HepG2 (cell line): Measurements from ENCODE around the gene TSEN54. TPM values are rescaled to one million over a fixed set of nuclear protein-coding genes. Genes with fewer than 3 reads are reported as not detected.
A peak's percentile ranks its signal among the peaks of the same experiment; 100 is the strongest.

ENCODE experiments used
- BORCS8-MEF2B ChIP-seq: sonication (generic); formaldehyde crosslinking; IDR thresholded peaks from 2 replicates; pipeline ENCODE4 v1.8.0; 2022; ENCODE audit warnings: mild to moderate bottlenecking, missing genetic modification reagents
- CERS6 ChIP-seq: sonication (generic); formaldehyde crosslinking; IDR thresholded peaks from 2 replicates; pipeline ENCODE4 v1.5.0; 2020; ENCODE audit warnings: missing genetic modification reagents
- ETV5 ChIP-seq: IDR thresholded peaks from 2 replicates; pipeline ENCODE4 v1.6.1; 2018; ENCODE audit warnings: missing biosample characterization, missing genetic modification reagents, inconsistent platforms, borderline replicate concordance
- EZH2 ChIP-seq: conservative IDR thresholded peaks from 2 replicates; pipeline ENCODE4 v1.6.1; 2012; ENCODE audit warnings: mild to moderate bottlenecking, low read depth, low read length, moderate library complexity
- GZF1 ChIP-seq: sonication (generic); formaldehyde crosslinking; IDR thresholded peaks from 2 replicates; pipeline ENCODE4 v1.5.1; 2020; ENCODE audit warnings: mild to moderate bottlenecking, missing genetic modification reagents
- IRF1 ChIP-seq: sonication (generic); formaldehyde crosslinking; IDR thresholded peaks from 2 replicates; pipeline ENCODE4 v1.4.0; 2020; ENCODE audit warnings: low read depth, mild to moderate bottlenecking, missing genetic modification reagents
- KDM3A ChIP-seq: IDR thresholded peaks from 2 replicates; pipeline ENCODE4 v1.6.1; 2018; ENCODE audit warnings: low read depth, missing compliant biosample characterization
- MED8 ChIP-seq: sonication (generic); formaldehyde crosslinking; IDR thresholded peaks from 2 replicates; pipeline ENCODE4 v1.8.1; 2023; ENCODE audit warnings: mild to moderate bottlenecking, missing genetic modification reagents; ENCODE audit not compliant: insufficient replicate concordance
- NRL ChIP-seq: sonication (generic); formaldehyde crosslinking; IDR thresholded peaks from 2 replicates; pipeline ENCODE4 v1.5.0; 2020; ENCODE audit warnings: missing genetic modification reagents, mild to moderate bottlenecking, moderate library complexity, borderline replicate concordance
- RELA ChIP-seq: sonication (generic); formaldehyde crosslinking; IDR thresholded peaks from 2 replicates; pipeline ENCODE4 v1.4.0; 2020; ENCODE audit warnings: missing genetic modification reagents
- TEAD3 ChIP-seq: optimal IDR thresholded peaks from 2 replicates; pipeline ENCODE3; 2016; ENCODE audit warnings: borderline replicate concordance
- ZBTB43 ChIP-seq: sonication (generic); formaldehyde crosslinking; conservative IDR thresholded peaks from 2 replicates; pipeline ENCODE4 v1.4.0; 2020; ENCODE audit warnings: missing genetic modification reagents
- ZEB1 ChIP-seq: IDR thresholded peaks from 2 replicates; pipeline ENCODE4 v1.6.1; 2012; ENCODE audit warnings: mild to moderate bottlenecking, low read depth, inconsistent platforms; ENCODE audit not compliant: insufficient replicate concordance
- ZHX2 ChIP-seq, 2 experiments: sonication (generic) in 1 of 2; formaldehyde crosslinking in 1 of 2; IDR thresholded peaks; 2 replicates each; pipeline versions ENCODE4 v1.6.1 to v1.9.0; 2014 to 2022; ENCODE audit warnings: antibody characterized with exemption in 1 of 2, borderline replicate concordance in 1 of 2, inconsistent platforms in 1 of 2, low read depth in 1 of 2, missing genetic modification reagents in 1 of 2
- ZNF12 ChIP-seq: sonication (generic); formaldehyde crosslinking; IDR thresholded peaks from 2 replicates; pipeline ENCODE4 v1.5.0; 2020; ENCODE audit warnings: missing genetic modification reagents
- ZNF510 ChIP-seq: sonication (generic); formaldehyde crosslinking; IDR thresholded peaks from 2 replicates; pipeline ENCODE4 v1.4.0; 2020; ENCODE audit warnings: low read depth, mild to moderate bottlenecking, missing genetic modification reagents
- ZNF782 ChIP-seq: sonication (generic); formaldehyde crosslinking; IDR thresholded peaks from 2 replicates; pipeline ENCODE4 v1.4.0; 2020; ENCODE audit warnings: missing genetic modification reagents, mild to moderate bottlenecking, borderline replicate concordance
- polyA plus RNA-seq, 8 experiments: library from polyadenylated mRNA; depleted of rRNA in 3 of 8; stranded (reverse) in 7 of 8; unstranded in 1 of 8; fragments of >200 nt; fragmentation: Illumina TruSeq in 4 of 8; extraction: Trizol in 4 of 8; gene quantifications; 2 replicates each; pipeline versions ENCODE4 v1.2.1 to v1.2.3, GENCODE V29; 2011 to 2016; ENCODE audit warnings: low read depth in 4 of 8, missing spikeins in 1 of 8, mixed read lengths in 1 of 8; ENCODE audit not compliant: insufficient read depth in 1 of 8
- total RNA-seq, 5 experiments: library from RNA; depleted of rRNA; stranded (reverse); fragments of >200 nt; fragmentation: Illumina TruSeq; extraction: Trizol; gene quantifications; 2 replicates each; pipeline ENCODE4 v1.2.3, GENCODE V29; 2016; ENCODE audit warnings: low read depth in 1 of 5

Gene TSEN54
- total and polyA plus RNA-seq, 2 of the 13 experiments (the other 11 are each of a cell fraction or from before 2014, with no cell fraction given) = 62.9 to 63.3 TPM

DNA sequence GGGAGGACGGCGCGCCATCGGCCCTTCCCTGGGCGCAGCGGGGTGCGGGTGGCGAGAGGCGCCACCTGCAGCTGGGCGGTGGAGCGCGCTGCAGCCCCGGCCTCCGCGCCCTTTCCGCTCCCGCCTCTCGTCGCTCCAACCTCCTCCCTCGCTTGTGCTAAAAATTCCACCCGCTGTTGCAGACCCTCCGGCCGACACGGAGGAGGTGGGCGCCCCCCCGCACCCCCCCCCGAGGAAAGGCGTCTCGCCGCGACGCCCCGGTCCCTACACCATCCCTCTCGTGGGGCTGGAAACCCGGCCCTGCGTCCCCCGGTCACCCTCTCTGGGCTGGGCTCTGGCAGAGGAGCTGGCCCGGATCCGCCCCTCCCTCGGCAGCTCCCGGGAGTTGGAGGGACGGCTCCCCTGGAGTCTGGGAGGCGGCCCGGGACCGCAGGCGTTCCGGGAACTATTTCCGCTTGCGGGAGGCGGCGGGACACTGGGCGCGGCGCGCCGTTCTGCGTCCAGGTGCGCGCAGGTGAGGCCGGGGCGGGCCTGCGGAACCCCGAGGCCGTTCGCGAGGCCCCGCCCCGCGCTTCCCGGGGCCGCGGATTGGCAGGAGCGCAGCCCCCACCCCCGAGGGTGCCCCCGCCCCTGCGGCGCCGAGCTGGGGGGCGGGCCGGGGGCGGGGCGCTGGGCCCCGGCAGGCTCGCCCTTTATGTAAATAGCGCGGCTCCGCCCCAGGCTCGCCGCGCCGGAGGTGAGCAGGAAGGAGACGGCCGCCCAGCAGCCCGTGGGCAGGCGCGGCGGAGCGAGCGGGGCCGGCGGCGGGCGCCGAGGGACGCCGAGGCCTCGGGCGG lies 8.9 kb downstream of the TSEN54 start, which contains the start of gene LLGL2 (continued):
- TF ChIP-seq EZH2 (no peak), ETV5 (CRISPR knock-in tag) (peak; percentile 31; the same call in 1 of the 2 replicates), ZNF510 (CRISPR knock-in tag) (0 out of 2 replicates have a peak, but pooled peaks have one; percentile 90), ZHX2 (IDR thresholded peaks at IDR 0.05; ENCODE audit: low read depth) (no peak), ZHX2 (CRISPR knock-in tag; IDR thresholded peaks at IDR 0.05; ENCODE audit: borderline replicate concordance) (peak; percentile 80; the same call in 1 of the 2 replicates), TEAD3 (CRISPR knock-in tag) (peak; percentile 25), RELA (no peak), ZNF782 (CRISPR knock-in tag) (peak; percentile 88; the same call in 1 of the 2 replicates), ZEB1 (peak; percentile 100), GZF1 (CRISPR knock-in tag) (peak; percentile 33; the same call in 1 of the 2 replicates), MED8 (CRISPR knock-in tag) (no peak), ZBTB43 (peak; percentile 65; the same call in 1 of the 2 replicates), IRF1 (0 out of 2 replicates have a peak, but pooled peaks have one; percentile 39), BORCS8-MEF2B (peak; percentile 74; the same call in 1 of the 2 replicates), NRL (peak; percentile 67; the same call in 1 of the 2 replicates), ZNF12 (CRISPR knock-in tag) (0 out of 2 replicates have a peak, but pooled peaks have one; percentile 12), CERS6 (CRISPR knock-in tag) (0 out of 2 replicates have a peak, but pooled peaks have one; percentile 45), KDM3A (CRISPR knock-in tag) (0 out of 2 replicates have a peak, but pooled peaks have one; percentile 76)
